HG03442 (cell line): ENCODE measurements around the gene ELMO1.
A peak's percentile ranks its signal among the peaks of the same experiment; 100 is the strongest.

Experiments used
- ATAC-seq: cut with Tn5 transposase; IDR thresholded peaks from one replicate; pipeline ENCODE4 v1.9.1; 2021; ENCODE audit warnings: mild to moderate bottlenecking, moderate library complexity; ENCODE audit not compliant: unreplicated experiment

ELMO1 gene

GRCh38 chr7:37410305-37411229 lies 38.1 kb downstream of the ELMO1 start:
- ATAC-seq = no peak

- no peak for ATAC-seq
Observed at GRCh38 chr7:37409461-37409860, 39.2 kb downstream of the ELMO1 start.

GRCh38 chr7:37408291-37409228 lies 40.1 kb downstream of the ELMO1 start:
- peak; percentile 42 for ATAC-seq

- ATAC-seq = no peak
Observed at GRCh38 chr7:37405603-37406122, 43.0 kb downstream of the ELMO1 start.

GRCh38 chr7:37405128-37405527 lies 43.5 kb downstream of the ELMO1 start:
- ATAC-seq = no peak

- no peak for ATAC-seq
Observed at GRCh38 chr7:37399876-37400421, 48.7 kb downstream of the ELMO1 start.

GRCh38 chr7:37398403-37398802 lies 50.3 kb downstream of the ELMO1 start:
- ATAC-seq = no peak

GRCh38 chr7:37395618-37396259 lies 52.9 kb downstream of the ELMO1 start:
- no peak for ATAC-seq

- ATAC-seq = peak; percentile 53
Observed at GRCh38 chr7:37394158-37394557, 54.5 kb downstream of the ELMO1 start.

GRCh38 chr7:37393476-37393875 lies 55.2 kb downstream of the ELMO1 start:
- no peak for ATAC-seq

- no peak for ATAC-seq
Observed at GRCh38 chr7:37392673-37393017, 56.0 kb downstream of the ELMO1 start.

- no peak for ATAC-seq
Observed at GRCh38 chr7:37391791-37392672, 56.6 kb downstream of the ELMO1 start.

GRCh38 chr7:37390114-37390513 lies 58.5 kb downstream of the ELMO1 start:
- no peak for ATAC-seq

- ATAC-seq = no peak
Observed at GRCh38 chr7:37388811-37389210, 59.9 kb downstream of the ELMO1 start.

- no peak for ATAC-seq
Observed at GRCh38 chr7:37385787-37386186, 62.9 kb downstream of the ELMO1 start.

- ATAC-seq = no peak
Observed at GRCh38 chr7:37382546-37383088, 66.0 kb downstream of the ELMO1 start.

- ATAC-seq = no peak
Observed at GRCh38 chr7:37380831-37381230, 67.8 kb downstream of the ELMO1 start.

- ATAC-seq = no peak
Observed at GRCh38 chr7:37379546-37380277, 69.0 kb downstream of the ELMO1 start.

GRCh38 chr7:37377231-37377630 lies 71.4 kb downstream of the ELMO1 start:
- ATAC-seq = no peak
